Right lung (tissue), 5 donors: ENCODE measurements around the gene DDX56. TPM values are rescaled to one million over a fixed set of nuclear protein-coding genes. Genes with fewer than 3 reads are reported as not detected.

Source experiments
- DNase-seq, 2 donors: peaks; one replicate each; pipeline ENCODE4 v3.0.0-alpha.2; 2013
- polyA plus RNA-seq, 5 donors: library from polyadenylated mRNA; unstranded; fragments of 120-200 nt; gene quantifications; one replicate each; pipeline versions ENCODE4 v1.2.1 to v1.2.3, GENCODE V29; 2013; ENCODE audit warnings: inconsistent platforms in 1 of 5, low replicate concordance in 1 of 5; ENCODE audit not compliant: insufficient read length in 5 of 5, insufficient read depth in 1 of 5

DDX56 gene
- polyA plus RNA-seq, 5 donors, result 63.1 to 82.2 (median 73.7) TPM

DNA sequence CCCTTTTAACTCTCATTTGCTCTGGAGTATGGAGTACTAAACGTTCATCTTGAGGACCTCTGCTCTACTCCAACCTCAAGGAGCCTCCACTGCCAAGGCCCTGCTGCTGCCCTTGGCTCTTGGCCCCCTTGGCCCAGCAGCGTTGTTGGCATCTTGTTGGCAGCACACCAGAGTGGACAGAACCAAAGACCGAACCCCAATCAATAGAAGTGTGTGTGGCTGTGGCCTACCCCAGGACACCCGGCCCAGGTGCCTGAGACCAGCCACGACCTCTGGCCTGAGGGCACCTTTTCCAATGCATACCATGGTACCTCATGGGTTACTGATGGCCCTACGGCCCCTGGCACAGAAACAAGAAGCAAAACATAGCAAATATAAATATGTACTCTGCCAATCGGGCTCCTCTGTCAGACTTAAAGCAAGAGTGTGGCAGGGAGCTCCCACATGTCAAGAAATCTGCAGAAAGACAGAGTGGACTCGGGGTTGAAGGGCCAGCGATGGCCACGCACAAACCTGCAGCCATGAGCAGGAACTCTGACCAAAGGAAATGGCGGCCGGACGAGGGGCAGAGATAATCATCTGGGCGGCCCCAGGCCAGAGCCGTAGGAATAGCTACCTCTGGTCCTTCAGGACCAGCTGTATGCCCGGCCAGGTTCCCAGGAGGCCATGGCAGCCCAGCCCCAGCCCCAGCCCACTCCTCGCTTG is 35.5 kb downstream of the DDX56 start:
- no peak for DNase-seq

DNA sequence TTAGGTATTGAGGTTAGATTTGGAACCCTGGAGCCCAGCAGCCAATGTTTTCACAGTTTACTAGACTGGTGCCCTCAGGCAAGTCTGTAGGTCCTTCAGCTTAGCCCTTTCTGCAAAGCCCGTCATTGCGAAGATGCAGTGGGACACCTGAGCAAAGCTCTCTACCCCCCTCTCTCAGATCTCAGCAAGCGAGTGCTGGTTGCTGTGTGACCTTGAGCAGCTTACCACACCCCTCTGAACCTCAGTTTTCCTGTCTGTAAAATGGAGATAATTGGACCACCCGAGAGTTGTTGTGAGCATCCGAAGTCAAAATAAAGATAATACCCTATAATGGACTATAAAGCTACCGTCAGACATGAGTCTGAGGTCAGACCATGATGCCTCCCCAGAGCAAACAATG is 36.3 kb downstream of the DDX56 start:
- no peak for DNase-seq

DNA sequence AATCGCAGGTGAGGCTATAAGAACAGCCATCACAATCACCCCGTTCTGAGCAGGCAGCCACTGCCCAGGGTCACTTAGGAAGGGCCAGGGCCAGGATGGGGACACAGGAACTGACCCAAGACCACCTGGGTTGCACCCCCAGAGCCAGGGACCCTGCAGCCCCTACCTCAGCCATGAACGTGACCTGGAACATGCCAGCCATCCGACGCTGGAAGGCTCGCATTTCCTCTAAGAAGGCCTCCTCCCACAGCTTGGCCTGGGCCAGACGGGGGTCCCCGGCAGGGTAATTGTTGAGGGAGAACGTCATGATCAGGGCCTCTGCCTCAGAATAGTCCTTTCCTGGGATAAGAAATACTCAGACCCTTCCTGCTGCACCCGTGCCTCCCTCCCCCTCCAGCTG is 37.6 kb downstream of the DDX56 start:
- no peak for DNase-seq

DNA sequence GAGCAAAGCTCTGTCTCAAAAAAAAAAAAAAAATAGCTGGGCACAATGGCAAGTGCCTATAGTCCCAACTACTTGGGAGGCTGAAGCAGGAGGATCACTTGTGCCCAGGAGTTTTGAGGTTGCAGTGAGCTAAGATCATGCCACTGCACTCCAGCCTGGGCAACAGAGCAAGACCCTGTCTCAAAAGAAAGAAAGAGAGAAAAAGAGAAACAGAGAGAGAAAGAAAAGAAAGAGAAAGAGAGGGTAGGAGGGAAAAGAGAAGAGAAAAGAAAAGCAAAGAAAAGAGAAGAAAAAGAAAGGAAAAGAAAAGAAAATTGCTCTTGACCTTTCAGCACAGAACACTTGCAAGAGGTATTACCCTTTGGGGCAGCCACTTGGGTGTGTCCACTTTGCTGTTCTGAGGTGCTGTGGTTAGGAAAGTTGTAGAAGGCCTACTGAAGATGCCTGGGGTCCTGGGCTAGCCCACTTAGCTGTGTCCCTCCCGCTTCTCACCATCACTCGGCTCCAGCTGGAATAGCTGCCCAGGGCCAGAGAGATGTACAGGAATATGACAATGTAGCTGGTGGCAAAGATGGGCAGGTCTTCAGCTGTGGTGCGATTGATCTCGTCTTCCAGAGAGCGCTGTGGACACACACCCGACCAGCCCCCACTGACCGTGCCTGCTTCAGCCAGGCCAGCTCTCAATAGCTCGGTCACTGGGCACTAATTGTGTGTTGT is 38.2 kb downstream of the DDX56 start:
- DNase-seq, result no peak

DNA sequence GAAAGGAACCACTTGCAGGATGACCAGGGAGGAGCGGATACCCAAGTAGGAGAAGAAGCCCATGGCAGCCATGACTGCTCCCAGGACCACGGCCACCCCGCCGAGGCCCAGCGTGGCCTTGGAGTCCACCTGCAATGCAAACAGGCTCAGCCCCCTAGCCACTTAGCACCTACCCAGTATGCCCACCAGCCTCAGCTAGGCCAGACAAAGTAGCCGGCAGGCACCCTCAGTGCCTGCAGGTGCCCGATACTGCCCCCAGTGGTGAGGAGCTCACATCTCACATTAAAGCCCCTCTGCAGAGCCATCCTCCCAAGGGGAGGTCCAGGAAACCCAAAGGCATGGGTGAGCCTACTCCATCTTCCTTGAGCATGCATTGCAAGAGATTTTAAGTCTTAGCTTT is 39.2 kb downstream of the DDX56 start:
- no peak for DNase-seq

DNA sequence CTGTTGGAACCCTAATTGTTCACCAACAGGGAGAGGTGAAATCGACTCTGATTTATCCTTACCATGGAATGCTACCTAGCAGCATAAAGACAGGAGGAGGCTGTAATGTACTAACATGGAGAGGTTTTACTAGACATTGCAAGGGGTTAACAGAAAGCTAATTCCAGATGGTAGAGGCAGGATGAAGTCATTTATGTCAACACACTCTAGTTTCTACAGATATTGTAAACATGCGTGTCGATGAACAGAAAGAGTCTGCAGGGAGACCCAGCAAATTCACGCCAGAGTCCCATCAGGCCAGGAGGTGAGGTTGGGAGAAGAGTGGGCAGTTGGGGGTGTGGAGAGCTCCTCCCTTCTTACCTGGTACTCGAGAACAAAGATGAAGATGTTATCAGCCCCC is 39.6 kb downstream of the DDX56 start:
- peak in 1 of 2 donors; percentile 7 for DNase-seq

DNA sequence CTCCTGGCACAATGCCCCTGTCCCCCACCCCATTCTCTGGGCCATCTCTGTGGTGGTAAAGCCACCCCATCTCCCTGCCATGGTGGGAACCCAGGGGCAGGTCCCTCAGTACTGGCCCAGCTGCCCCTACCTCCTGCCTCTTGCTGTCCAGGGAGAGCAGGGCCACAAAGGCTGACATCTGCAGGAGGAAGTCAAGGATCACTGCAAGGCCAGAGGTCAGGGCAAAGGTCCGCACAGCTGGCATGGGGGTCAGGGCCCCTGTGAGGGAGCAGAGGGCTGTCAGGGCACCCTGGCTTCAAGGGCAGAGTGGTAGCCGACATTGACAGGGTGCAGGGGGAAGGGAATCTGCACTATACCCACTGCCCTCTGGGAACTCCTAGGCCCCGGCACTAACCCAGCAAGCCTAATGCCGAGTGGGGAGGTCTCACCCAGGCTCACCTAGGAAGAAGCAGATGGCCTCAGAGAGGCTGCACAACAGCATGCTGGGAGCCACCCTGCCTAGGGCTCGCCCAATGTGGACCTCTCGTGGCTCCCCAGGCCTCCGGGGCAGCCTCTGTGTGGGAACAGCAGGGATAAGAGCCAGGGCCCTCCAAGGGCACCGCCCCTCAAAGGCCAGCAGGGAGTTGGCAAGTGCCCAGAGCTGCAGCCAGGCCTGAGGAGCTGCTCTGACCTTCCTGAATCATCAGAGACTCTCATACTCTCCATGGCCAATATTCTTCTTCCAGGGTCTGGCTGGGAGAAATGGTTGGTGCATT is 40.2 kb downstream of the DDX56 start:
- DNase-seq, result no peak

DNA sequence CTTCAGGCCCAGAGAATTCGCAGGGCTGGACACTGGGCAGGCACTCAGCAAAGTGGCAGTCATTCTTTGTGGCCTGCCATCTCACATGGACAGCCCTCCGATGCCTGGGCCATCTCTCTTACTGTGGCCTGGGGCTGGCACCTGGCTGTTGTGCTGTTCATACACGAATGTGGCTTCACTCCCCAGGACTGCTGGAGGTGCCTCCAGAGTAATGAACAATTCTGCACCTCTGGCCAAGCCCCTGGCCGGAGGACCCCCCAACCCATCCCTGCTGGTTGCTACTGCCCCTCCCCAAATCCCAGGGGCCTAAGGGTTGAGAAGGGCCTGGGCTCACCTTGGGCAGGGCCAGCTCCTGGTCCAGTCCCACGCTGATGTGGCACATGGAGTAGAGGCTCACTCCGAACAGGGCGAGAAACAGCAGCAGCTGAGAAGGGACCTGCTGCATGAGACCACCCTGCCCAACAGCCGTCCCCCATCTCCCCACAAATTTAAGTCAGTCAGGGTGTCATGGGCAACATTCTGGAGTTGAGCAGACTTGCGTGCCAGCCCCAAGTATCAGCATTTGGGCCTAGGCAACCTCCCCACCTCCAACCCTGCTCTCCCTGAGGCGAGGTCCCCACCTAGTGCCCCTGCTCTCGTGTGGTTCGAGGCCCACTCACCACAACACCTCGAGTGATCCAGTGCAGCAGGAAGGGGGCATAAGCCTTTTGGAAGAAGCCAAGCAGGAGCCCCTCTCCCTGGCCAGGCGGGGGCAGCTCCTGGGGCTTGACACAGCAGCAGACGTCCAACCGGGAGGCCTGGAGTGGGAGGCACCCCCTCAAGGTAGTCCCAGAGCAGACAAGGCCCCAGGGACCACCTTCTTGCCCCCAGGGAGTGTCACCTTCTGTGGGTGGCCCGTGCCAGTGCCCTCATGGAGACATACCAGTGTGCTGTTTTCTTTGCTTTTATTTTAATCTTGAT is 42.0 kb downstream of the DDX56 start:
- DNase-seq, result no peak

DNA sequence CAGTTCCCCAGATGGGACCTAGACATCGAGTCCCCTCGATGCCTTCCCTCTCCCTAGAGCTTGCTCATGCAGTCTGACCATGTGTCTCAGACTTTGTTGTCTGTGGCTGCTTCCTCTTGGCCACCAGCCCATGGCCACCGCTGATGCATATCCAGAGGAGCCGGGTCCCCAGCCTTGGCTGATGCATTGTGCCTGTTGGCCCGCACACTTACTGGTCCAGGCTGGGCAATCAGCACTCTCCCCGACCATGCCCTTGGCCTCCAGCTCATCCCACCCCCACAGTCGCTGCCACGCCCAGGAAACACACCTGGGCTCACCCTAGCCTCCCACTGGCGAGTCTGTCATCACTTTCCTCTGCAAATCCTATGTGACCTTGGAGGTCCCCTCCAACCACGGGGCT is 42.7 kb downstream of the DDX56 start:
- DNase-seq, result no peak

DNA sequence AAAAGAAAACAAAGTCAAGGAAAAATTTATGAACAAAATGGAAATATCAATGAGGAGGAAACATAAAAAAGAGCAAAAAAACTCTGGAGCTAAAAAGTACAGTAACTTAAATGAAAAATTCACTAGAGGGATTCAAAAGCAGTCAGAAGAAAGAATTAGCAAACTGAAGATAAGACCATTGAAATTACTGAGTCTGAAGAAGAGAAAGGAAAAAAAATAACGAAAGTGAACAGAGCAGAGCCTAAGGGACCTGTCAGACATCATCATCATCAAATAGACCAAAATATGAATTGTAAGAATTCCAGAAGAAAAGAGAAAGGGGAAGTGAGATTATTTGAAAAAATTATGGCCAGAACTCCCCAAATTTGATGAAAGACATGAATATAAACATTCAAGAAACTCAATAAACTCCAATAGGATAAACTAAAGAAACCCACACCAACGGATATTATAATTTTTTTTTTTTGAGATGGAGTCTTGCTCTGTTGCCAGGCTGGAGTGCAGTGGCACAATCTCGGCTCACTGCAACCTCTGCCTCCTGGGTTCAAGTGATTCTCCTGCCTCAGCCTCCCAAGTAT is 48.8 kb downstream of the DDX56 start:
- DNase-seq, result no peak

DNA sequence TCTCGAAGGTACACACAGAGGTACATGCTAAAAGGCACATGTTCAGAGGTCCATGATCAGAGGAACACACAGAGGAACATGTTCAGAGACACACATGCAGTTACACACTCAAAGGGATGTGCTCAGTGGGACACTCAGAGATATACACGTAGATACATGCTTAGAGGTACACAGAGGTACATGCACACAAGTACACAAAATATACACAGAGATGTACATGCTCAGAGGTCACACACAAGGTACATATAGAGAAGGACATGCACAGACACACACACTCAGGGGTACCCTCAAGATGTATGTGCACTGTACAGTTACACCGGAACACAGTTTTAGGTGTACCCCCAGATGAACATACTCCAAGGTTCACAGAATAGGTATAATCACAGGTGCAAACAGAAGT is 51.4 kb downstream of the DDX56 start:
- DNase-seq, result no peak

DNA sequence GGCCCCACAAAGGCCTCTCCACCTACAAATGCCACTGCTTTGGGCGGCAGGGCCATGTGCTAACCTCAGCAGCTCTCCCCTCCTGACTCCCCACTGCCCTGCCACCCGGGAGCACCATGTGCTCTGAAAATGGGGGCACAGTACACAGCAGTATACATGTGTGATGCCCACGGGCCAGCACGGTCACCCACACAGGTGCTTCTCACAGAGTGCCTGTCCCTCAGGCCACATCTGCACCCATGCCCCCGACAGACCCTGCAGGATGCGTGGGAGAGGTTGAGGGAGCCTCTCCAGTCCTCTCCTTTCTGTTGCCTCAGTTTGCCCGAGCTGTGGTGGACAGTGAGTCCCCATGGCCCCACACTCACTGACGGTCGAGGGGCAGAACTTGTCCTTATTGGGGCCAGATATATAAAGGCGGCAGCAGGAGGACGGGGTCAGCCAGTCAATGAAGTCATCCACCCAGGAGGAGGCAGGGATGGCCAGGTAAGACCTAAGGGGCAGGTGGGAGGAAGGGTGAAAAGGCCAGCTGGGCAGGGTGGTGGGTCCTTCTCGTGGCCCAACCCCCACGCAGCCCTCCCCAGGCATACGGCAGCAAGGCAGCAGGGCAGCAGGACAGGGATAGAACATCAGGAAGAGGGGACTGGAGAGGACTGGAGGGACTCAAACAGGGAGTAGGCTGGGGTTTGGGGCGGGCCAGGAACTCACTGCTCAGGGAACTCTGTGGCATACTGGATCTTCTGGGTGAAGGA is 52.2 kb downstream of the DDX56 start:
- no peak for DNase-seq

DNA sequence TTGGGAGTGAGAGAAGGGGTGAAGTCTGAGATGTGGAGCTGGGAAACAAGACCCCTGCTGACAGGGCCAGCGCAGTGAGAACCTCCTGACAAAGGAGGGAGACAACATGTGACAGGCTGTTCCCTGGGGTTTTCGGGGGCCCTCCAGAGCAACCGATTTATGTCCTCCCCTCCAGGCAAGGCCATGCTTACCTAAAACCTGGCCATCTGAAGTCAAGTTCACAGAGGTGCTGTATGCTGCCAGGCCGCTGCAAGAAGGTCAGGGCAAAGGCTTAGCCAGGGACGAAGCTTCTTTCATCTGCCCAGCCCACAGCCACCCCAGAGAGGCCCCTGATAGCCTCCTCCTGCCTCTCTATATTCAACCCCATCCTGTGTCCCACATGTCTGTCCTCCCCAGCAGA is 53.1 kb downstream of the DDX56 start:
- DNase-seq, result no peak

DNA sequence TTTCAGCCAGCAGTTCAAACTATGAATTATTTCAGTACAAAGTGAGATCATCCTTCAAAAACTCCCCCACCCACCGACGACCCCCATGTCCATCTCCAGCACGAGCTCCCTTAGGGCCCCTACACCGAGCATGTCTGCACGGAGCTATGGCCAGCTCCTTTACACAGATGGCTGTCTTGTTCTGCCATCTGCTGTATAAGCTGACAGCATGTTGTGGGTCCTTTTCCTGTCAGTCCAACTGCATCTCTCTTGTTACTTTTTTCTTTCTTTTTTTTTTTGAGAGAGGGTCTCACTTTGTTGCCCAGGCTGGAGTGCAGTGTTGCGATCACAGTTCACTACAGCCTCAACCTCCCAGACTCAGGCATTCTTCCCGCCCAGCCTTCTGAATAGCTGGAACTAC is 54.2 kb downstream of the DDX56 start:
- DNase-seq, result no peak

DNA sequence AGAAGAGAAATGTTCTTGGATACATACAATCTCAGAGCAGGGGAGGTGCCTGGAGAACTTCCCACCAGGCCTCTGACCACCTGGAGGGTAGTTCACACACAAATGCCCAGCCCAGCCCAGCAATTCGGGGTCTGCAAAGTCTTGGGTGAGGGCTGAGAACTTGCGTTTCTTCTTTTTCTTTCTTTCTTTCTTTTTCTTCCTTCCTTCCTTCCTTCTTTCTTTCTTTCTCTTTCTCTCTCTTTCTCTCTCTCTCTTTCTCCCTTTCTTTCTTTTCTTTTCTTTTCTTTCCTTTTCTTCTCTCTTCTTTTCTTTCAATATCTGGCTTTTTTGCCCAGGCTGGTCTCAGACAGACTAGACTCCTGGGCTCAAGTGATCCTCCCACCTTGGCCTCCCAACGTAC is 54.9 kb downstream of the DDX56 start:
- DNase-seq, result no peak

DNA sequence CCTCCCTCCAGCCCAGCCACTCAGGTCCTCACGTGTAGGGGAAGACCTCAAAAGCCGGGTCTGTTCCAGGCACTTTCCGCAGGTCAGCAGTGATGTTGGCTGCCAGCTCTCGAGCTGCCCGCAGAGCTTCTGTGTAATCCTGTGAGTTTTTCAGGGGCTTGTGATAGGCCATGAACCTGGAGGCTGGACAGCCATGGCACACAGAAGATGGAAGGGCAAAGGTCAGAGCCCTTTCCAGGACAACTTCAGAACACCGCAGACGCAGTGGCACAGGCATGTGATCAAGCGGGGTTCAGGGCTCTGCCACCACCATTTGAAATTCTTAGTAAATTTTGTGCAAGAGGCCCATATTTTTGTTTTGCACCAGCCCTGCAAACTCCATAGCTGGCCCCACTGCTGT is 56.5 kb downstream of the DDX56 start:
- no peak for DNase-seq
